GM12878 (cell line): ENCODE data around the gene CINP. TPM values are rescaled to one million over a fixed set of nuclear protein-coding genes. Genes with fewer than 3 reads are reported as not detected.

Source experiments
- CBX5 ChIP-seq: sonication (generic); IDR thresholded peaks from 2 replicates; pipeline ENCODE4 v1.6.1; 2016; ENCODE audit warnings: low read depth, moderate library complexity, mild to moderate bottlenecking, inconsistent platforms
- EGR1 ChIP-seq, 2 experiments: IDR thresholded peaks; 1 replicate in 1 of 2; 2 replicates in 1 of 2; pipeline ENCODE4 v1.6.1; 2011 to 2012; ENCODE audit warnings: low read depth in 2 of 2, low read length in 2 of 2, borderline replicate concordance in 1 of 2, mild to moderate bottlenecking in 1 of 2, moderate library complexity in 1 of 2
- ESRRA ChIP-seq: IDR thresholded peaks from 2 replicates; pipeline ENCODE4 v1.6.1; 2012; ENCODE audit warnings: mild to moderate bottlenecking, low read length, improper control_type of control experiment
- FOS ChIP-seq: IDR thresholded peaks from 3 replicates; pipeline ENCODE4 v1.6.1; 2011; ENCODE audit warnings: borderline replicate concordance; ENCODE audit not compliant: insufficient read length; ENCODE audit errors: extremely low read depth
- HCFC1 ChIP-seq: fragments of 150-350 bp; IDR thresholded peaks from 2 replicates; pipeline ENCODE4 v1.6.1; 2014; ENCODE audit warnings: low read length
- HDAC2 ChIP-seq: fragments of 200-600 bp; sonication (generic); IDR thresholded peaks from 2 replicates; pipeline ENCODE4 v1.6.1; 2017
- MEF2B ChIP-seq: fragments of 450-650 bp; IDR thresholded peaks from 2 replicates; pipeline ENCODE4 v1.6.1; 2018; ENCODE audit warnings: mild to moderate bottlenecking, moderate library complexity; ENCODE audit not compliant: partially characterized antibody, poor library complexity, severe bottlenecking
- MTA2 ChIP-seq: fragments of 450-650 bp; IDR thresholded peaks from 2 replicates; pipeline ENCODE4 v1.6.1; 2016; ENCODE audit warnings: low read depth, mild to moderate bottlenecking, moderate library complexity
- PAX5 ChIP-seq: IDR thresholded peaks from 2 replicates; pipeline ENCODE4 v1.6.1; 2011; ENCODE audit warnings: low read depth, low read length, borderline replicate concordance
- RB1 ChIP-seq: fragments of 450-650 bp; formaldehyde crosslinking; IDR thresholded peaks from 2 replicates; pipeline ENCODE4 v1.6.1; 2017; ENCODE audit warnings: mild to moderate bottlenecking, borderline replicate concordance
- SIN3A ChIP-seq: IDR thresholded peaks from 2 replicates; pipeline ENCODE4 v1.6.1; 2012; ENCODE audit warnings: low read depth, low read length, improper control_type of control experiment
- SREBF1 ChIP-seq: IDR thresholded peaks from 2 replicates; pipeline ENCODE4 v1.6.1; 2012; ENCODE audit warnings: mild to moderate bottlenecking, low read length
- TBL1XR1 ChIP-seq: IDR thresholded peaks from 2 replicates; pipeline ENCODE4 v1.6.1; 2012; ENCODE audit warnings: low read depth, low read length, improper control_type of control experiment
- ZNF274 ChIP-seq: IDR thresholded peaks from one replicate; pipeline ENCODE4 v1.8.0; 2011; ENCODE audit not compliant: insufficient read length, insufficient read depth
- ZSCAN29 ChIP-seq: fragments of 450-650 bp; IDR thresholded peaks from 2 replicates; pipeline ENCODE4 v1.6.1; 2017; ENCODE audit warnings: mild to moderate bottlenecking, moderate library complexity
- polyA plus RNA-seq, 11 experiments: library from polyadenylated mRNA; depleted of rRNA in 4 of 11; unstranded in 6 of 11; stranded (reverse) in 5 of 11; fragments of >200 nt; fragmentation: Nextera tagmentation in 4 of 11; fragmentation: Illumina TruSeq in 1 of 11; extraction: Ambion mirVana in 4 of 11; extraction: Trizol in 1 of 11; gene quantifications; 1 replicate in 1 of 11; 2 replicates in 10 of 11; pipeline versions ENCODE4 v1.2.1 to v1.2.3, GENCODE V29; 2011 to 2016; ENCODE audit warnings: inconsistent platforms in 2 of 11, missing spikeins in 2 of 11, low read depth in 1 of 11
- total RNA-seq, 4 experiments: library from RNA; depleted of rRNA in 3 of 4; stranded (reverse); fragments of >200 nt in 3 of 4; fragmentation: Illumina TruSeq in 1 of 4; extraction: Trizol in 1 of 4; gene quantifications; 2 replicates each; pipeline versions ENCODE4 v1.2.1 to v1.2.3, GENCODE V29; 2013 to 2021
- TF ChIP-seq, protein P1 (sequence below): IDR thresholded peaks from 2 replicates; pipeline ENCODE4 v1.6.1; 2012; ENCODE audit warnings: low read depth, low read length, improper control_type of control experiment
- TF ChIP-seq, protein P2 (sequence below): fragments of 450-650 bp; IDR thresholded peaks from 2 replicates; pipeline ENCODE4 v1.6.1; 2016; ENCODE audit warnings: mild to moderate bottlenecking, moderate library complexity, borderline replicate concordance
- TF ChIP-seq, protein P3 (sequence below): IDR thresholded peaks from 2 replicates; pipeline ENCODE4 v1.6.1; 2011; ENCODE audit warnings: borderline replicate concordance, low read depth, mild to moderate bottlenecking, moderate library complexity, mixed read lengths, low read length; ENCODE audit not compliant: insufficient read depth; ENCODE audit errors: extremely low read length
- TF ChIP-seq, protein P4 (sequence below): fragments of 450-650 bp; formaldehyde crosslinking; IDR thresholded peaks from 2 replicates; pipeline ENCODE4 v1.5.0; 2022; ENCODE audit warnings: mild to moderate bottlenecking, missing genetic modification characterization

CINP gene
- total and polyA plus RNA-seq, 10 of the 15 experiments (the other 5 are each of a cell fraction or from before 2014, with no cell fraction given) = 45.4 to 73.3 (median 52.9) TPM

DNA sequence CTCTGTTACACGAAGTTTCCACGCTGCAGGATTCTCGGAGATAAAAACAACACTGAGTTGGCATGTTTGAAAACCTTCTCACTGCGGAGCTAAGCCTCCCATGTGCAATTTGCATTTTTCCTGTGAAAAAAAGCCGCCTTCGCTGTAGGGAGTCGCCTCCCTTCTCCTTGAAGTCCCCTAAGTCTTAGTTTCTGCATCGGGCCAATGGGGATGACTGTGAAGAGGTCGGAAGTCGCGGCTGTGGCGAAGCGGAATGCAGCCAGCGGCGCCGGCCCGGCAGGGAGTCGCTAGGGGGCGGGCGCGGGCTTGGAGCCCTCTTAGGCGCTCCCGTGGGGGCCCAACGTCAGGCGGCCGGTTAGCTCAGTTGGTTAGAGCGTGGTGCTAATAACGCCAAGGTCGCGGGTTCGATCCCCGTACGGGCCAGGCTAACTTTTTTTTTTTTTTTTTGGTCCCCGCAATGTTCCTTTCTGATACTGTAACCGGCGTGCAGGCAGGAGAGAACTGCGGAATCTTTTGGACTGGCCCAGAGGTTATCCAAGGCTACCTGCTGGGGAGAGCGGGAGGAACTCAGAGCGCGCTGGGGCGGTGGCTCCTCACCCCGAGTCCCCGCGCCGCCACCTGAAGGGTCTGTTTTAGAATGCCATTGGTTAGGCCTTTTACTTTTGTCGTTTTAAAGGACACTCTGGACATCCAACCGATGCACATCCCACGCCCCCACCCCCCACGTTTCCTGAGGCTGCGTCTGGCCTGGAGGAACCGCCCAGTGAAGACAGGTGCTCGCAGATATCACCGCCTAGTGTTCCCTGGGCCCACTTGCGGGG lies 45.7 kb downstream of the CINP start (continued):
- TF ChIP-seq SREBF1 (peak; percentile 65), RB1 (peak; percentile 77; the same call in 1 of the 2 replicates), HDAC2 (no peak), FOS (no peak), SIN3A (no peak; the same call in 1 of the 2 replicates), HCFC1 (peak; percentile 44; the same call in 1 of the 2 replicates), MTA2 (no peak), ESRRA (peak; percentile 85), ZNF274 (no peak), TBL1XR1 (peak; percentile 99), PAX5 (no peak), ZSCAN29 (peak; percentile 92), MEF2B (no peak), EGR1 (IDR thresholded peaks at IDR 0.05; ENCODE audit: borderline replicate concordance in 1 of 2, low read depth in 2 of 2, low read length in 2 of 2) (0 out of 3 replicates have a peak, but pooled peaks of 1 of the 2 experiments have one; percentile 39), CBX5 (peak; percentile 37; the same call in 1 of the 2 replicates)
- TF ChIP-seq, protein P1, sequence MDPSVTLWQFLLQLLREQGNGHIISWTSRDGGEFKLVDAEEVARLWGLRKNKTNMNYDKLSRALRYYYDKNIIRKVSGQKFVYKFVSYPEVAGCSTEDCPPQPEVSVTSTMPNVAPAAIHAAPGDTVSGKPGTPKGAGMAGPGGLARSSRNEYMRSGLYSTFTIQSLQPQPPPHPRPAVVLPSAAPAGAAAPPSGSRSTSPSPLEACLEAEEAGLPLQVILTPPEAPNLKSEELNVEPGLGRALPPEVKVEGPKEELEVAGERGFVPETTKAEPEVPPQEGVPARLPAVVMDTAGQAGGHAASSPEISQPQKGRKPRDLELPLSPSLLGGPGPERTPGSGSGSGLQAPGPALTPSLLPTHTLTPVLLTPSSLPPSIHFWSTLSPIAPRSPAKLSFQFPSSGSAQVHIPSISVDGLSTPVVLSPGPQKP = peak; percentile 74
- TF ChIP-seq, protein P2, sequence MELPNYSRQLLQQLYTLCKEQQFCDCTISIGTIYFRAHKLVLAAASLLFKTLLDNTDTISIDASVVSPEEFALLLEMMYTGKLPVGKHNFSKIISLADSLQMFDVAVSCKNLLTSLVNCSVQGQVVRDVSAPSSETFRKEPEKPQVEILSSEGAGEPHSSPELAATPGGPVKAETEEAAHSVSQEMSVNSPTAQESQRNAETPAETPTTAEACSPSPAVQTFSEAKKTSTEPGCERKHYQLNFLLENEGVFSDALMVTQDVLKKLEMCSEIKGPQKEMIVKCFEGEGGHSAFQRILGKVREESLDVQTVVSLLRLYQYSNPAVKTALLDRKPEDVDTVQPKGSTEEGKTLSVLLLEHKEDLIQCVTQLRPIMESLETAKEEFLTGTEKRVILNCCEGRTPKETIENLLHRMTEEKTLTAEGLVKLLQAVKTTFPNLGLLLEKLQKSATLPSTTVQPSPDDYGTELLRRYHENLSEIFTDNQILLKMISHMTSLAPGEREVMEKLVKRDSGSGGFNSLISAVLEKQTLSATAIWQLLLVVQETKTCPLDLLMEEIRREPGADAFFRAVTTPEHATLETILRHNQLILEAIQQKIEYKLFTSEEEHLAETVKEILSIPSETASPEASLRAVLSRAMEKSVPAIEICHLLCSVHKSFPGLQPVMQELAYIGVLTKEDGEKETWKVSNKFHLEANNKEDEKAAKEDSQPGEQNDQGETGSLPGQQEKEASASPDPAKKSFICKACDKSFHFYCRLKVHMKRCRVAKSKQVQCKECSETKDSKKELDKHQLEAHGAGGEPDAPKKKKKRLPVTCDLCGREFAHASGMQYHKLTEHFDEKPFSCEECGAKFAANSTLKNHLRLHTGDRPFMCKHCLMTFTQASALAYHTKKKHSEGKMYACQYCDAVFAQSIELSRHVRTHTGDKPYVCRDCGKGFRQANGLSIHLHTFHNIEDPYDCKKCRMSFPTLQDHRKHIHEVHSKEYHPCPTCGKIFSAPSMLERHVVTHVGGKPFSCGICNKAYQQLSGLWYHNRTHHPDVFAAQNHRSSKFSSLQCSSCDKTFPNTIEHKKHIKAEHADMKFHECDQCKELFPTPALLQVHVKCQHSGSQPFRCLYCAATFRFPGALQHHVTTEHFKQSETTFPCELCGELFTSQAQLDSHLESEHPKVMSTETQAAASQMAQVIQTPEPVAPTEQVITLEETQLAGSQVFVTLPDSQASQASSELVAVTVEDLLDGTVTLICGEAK = peak; percentile 82
- TF ChIP-seq, protein P3, sequence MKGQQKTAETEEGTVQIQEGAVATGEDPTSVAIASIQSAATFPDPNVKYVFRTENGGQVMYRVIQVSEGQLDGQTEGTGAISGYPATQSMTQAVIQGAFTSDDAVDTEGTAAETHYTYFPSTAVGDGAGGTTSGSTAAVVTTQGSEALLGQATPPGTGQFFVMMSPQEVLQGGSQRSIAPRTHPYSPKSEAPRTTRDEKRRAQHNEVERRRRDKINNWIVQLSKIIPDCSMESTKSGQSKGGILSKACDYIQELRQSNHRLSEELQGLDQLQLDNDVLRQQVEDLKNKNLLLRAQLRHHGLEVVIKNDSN = no peak
- TF ChIP-seq, protein P4, sequence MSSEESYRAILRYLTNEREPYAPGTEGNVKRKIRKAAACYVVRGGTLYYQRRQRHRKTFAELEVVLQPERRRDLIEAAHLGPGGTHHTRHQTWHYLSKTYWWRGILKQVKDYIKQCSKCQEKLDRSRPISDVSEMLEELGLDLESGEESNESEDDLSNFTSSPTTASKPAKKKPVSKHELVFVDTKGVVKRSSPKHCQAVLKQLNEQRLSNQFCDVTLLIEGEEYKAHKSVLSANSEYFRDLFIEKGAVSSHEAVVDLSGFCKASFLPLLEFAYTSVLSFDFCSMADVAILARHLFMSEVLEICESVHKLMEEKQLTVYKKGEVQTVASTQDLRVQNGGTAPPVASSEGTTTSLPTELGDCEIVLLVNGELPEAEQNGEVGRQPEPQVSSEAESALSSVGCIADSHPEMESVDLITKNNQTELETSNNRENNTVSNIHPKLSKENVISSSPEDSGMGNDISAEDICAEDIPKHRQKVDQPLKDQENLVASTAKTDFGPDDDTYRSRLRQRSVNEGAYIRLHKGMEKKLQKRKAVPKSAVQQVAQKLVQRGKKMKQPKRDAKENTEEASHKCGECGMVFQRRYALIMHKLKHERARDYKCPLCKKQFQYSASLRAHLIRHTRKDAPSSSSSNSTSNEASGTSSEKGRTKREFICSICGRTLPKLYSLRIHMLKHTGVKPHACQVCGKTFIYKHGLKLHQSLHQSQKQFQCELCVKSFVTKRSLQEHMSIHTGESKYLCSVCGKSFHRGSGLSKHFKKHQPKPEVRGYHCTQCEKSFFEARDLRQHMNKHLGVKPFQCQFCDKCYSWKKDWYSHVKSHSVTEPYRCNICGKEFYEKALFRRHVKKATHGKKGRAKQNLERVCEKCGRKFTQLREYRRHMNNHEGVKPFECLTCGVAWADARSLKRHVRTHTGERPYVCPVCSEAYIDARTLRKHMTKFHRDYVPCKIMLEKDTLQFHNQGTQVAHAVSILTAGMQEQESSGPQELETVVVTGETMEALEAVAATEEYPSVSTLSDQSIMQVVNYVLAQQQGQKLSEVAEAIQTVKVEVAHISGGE (CRISPR knock-in tag) = no peak
